Medulla oblongata (tissue), 1 donor: ENCODE results near the gene RELL2.
A peak's percentile ranks its signal among the peaks of the same experiment; 100 is the strongest.
"Not testable (repeated sequence)": the region's sequence is repeated elsewhere in the genome, so short reads cannot be mapped to it uniquely, and the experiment has no call there.

Source experiments
- DNase-seq: peaks from one replicate; pipeline ENCODE4 v3.0.0-alpha.2; 2015; ENCODE audit errors: extremely low spot score

Gene RELL2, protein sequence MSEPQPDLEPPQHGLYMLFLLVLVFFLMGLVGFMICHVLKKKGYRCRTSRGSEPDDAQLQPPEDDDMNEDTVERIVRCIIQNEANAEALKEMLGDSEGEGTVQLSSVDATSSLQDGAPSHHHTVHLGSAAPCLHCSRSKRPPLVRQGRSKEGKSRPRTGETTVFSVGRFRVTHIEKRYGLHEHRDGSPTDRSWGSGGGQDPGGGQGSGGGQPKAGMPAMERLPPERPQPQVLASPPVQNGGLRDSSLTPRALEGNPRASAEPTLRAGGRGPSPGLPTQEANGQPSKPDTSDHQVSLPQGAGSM

DNA sequence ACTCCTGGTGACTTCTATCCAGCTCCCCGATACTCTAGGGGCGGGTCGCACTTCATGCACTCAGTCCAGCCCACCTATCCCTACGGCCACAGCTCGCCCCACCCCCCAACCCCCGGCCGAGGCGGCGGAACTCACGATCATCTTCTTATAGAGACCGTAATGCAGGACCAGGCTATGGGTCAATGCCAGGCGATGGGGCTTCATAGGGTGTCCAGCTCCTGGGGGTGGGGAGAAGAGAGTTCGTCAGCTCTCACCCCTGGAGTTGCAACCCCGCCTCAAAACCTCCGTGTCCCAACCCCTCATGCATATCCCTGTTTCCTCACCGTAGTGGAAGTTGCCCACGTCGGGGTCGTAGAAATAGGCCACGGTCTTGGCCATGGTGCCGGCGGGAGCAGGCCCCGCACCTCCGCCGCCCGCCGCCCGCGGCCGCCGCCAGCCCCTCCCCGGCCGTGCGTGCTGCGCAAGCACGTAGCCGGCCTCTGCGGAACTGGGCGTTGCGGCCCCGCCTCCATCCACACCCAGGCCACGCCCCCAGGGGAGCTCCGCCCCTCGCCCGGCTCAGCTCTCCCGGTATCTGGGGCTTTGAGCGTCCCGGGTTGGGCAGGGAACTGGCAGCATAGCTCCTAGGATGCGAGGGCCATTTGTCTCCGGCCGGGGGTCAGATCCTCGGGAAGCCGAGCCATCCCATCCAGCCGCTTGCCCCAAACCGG, at the start of gene RELL2, which contains the start of gene HDAC3:
RELL2 (plus strand) TSS at position 585 of the 710 bp plus-strand sequence. CDS start 1,229 bp downstream, outside the sequence.
HDAC3 (minus strand) TSS at position 437 of the 710 bp plus-strand sequence; CDS start at position 378, 59 bp downstream.
- peak; percentile 95 for DNase-seq

- DNase-seq, result no peak
These were observed 46.7 kb upstream of the RELL2 start for GRCh38 chr5:141590127-141590526.

- DNase-seq, result no peak
These were observed 39.9 kb upstream of the RELL2 start for GRCh38 chr5:141596867-141597266.

DNA sequence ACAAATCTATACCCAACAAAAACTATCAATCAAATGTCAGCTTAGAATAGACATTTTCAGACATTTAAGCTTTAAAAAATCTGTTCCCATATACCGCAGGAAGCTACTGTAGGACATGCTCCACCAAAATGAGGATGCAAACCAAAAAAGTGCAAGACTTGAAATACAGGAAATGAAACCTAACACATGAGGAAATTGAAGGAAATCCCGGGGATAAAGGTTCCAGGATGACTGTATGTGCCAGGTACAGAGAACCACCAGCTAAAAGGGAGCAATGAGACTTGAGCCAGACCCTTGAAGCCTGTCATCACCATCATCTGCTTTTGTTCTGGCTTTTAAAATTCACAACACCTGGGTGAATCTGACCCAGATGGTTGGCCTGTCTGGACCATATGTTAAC, 39.4 kb upstream of the RELL2 start:
- no peak for DNase-seq

GRCh38 chr5:141597814-141598213, 39.0 kb upstream of the RELL2 start:
- no peak for DNase-seq

DNA sequence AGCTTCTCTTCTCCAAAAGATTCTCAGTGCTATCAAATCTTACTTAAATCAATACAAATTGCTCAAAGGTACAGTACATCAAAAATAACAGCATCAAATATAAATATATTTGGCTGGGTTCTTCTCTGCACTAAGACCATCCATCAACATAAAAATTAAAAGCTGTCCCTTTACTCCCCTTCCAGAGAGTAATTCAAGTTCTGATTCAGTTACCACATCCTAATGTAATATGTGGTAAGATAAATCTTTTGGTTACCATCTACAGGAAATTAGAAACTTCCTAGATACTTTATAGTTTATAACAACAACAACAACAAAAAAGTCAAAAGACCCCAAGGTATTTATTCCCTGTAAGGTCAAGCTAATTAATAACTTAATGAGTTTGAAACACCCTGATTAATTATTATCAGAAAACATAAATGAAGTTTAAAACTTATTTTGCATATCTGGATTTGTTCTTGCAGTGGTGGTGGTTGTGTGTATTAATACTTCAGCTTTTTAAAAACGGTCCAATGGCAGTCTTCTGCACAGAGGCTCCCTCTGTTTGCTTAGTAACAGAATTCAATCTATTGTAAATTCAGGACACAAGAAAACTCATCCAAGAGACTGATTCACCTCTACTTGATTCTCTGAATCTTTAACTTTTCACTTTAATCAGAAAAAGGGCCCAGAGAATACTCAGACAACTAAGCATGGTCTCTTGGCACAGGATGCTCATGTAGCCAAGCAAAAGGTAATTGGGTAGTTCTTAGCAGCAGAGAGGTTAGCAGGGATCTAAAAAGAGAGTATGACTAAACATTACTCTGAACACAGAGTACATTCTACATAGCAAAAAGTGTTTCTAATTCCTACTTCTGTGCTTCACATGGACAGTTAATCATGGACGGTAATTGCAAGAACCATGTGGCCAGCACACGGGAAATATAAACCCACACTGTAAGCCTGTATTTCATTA, 38.1 kb upstream of the RELL2 start:
- DNase-seq, result no peak

DNA sequence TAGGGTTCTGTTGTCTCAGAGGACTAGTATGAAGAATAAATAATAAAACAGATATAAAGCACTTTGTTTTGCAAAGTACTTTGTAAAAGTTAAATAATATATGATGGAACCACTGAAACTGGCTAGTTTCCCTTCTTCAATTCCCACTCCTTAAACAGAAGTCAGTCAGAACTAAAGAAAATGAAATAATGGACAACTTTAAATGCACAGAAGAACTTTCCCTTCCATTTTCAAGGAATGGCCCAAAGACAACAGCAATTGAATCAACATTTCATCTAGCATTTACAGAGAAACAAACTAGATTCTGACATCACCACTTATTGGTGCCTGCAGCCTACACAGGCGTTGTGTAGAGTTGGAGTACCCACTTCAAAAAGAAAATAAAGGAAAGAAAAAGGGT, 34.2 kb upstream of the RELL2 start:
- DNase-seq, result no peak

- no peak for DNase-seq
These were observed 32.7 kb upstream of the RELL2 start for GRCh38 chr5:141603923-141604717.

GRCh38 chr5:141605523-141606277, 31.1 kb upstream of the RELL2 start:
- DNase-seq, result peak; percentile 79

DNA sequence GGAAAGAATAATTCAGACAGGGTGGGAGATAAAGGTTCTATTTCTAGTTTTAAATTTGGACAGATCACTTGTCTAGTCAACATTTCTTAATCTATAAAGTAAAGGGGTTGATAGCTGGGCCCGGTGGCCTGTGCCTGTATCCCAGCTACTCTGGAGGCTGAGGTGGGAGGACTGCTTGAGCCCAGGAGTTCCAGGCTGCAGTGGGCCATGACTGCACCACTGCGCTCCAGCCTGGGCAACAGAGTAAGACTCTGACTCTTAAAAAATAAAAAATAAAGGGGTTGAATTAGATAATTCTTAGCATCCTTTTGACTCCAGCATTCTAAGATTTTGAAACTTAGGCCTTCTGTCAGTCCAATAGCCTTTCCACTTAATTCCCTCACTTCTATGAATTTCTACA, 28.8 kb upstream of the RELL2 start:
- no peak for DNase-seq

DNA sequence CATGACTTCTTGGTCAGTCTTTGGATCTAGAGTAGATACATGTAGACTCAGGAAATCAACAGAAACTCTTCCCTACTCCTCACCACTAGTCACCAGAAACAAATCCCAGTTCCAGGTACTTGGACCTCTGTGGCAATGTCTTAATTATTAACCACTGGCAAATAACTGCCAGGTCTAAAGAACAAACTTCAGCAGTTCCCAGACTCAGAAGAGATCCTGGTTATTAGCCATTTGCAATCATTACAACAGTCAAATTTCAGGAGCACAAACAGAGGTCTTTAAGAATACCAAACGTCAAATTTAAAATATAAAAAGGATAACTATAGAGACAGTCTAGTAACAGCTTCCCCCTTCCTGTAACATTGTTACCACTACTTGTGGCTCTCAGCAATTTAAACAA, 28.2 kb upstream of the RELL2 start:
- DNase-seq, result no peak

DNA sequence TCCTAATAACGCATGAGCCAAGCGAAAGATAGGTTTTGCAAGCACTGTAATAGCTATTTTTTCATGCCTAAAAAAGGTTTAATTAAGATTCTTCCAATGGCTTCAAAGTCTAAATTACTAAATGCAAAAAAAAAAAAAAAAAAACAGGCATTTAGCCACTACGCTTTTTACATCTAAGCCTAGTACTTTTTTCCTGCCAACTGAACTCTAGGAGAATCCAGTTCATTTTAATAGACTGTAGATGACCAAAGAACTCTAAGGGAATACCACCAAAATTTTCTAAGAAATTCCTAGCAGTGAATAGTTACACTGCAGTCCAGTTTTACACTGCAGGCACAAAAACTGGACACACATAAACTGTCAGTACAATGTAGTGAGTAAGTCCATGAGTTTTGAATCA, 27.8 kb upstream of the RELL2 start:
- no peak for DNase-seq

GRCh38 chr5:141609921-141610320, 26.9 kb upstream of the RELL2 start:
- DNase-seq, result not testable (repeated sequence)

DNA sequence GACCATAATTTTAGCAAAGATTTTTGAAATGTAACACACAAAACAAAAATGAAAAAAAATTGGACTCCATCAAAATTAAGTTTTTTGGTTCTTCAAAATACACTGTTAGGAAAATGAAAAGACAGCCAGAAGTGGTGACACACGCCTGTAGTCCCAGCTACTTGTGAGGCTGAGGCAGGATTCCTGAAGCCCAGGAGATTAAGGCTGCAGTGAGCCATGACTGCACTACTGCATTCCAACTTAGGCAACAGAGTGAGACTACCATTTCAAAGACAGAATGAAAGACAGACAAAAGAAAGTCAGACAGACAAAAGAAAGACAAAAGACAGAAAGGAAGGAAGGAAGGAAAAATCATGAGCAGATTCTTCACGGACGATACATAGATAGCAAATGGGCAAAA, 25.5 kb upstream of the RELL2 start:
- no peak for DNase-seq

DNA sequence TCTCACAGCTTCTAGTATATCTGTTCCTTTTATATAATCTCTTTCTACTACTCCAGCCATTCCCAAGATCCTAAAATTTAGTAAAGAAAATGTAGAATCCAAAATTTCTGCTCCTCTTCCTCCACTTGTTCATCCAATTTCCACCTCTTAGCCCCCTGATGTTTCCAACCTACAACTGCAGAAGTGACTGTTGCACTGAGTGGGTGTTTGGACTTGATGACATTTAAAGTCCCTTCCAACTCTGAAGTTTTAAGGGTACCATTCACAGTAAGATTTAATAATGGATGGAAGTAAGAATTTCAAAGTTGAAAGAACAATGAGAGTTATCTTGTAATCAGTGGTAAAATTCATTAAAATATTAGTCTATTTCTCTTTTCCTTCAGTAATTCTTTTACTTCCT, 23.5 kb upstream of the RELL2 start:
- no peak for DNase-seq

DNA sequence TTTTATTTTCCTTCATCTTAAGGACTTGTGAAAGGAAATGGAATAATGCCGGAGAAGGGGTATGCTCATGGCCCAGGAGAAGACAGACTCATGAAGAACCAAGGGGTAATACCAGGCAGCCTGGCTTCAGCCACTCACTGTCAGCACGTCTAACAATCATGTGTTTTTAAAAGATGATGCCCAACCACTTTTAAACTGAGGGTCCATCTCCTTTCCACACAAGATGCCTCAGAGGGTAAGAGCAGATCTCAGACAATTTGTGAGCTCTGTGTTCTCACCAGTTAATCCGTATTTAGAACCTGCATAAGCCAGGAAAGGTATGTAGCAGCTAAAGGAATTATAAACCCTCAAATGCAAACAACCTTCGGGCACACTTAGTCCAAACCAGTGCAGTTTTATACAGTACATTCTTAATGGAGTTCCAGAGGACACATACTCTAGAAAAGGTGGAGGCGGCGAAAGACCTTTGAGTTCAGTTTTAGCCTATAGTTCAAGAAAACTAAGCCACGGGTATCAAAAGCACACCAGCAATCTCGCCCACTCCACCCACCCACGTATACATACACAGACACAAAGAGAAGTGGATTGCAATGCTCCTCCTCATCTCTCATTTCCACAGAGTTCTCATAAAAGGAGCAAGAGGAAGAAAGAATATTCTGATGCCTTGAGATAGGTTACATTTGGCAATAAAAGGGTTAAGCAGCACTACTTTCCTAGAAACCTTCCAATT, 20.6 kb upstream of the RELL2 start:
- DNase-seq, result no peak

GRCh38 chr5:141617128-141617527, 19.7 kb upstream of the RELL2 start:
- no peak for DNase-seq

- no peak for DNase-seq
These were observed 19.1 kb upstream of the RELL2 start for GRCh38 chr5:141617682-141618029.

DNA sequence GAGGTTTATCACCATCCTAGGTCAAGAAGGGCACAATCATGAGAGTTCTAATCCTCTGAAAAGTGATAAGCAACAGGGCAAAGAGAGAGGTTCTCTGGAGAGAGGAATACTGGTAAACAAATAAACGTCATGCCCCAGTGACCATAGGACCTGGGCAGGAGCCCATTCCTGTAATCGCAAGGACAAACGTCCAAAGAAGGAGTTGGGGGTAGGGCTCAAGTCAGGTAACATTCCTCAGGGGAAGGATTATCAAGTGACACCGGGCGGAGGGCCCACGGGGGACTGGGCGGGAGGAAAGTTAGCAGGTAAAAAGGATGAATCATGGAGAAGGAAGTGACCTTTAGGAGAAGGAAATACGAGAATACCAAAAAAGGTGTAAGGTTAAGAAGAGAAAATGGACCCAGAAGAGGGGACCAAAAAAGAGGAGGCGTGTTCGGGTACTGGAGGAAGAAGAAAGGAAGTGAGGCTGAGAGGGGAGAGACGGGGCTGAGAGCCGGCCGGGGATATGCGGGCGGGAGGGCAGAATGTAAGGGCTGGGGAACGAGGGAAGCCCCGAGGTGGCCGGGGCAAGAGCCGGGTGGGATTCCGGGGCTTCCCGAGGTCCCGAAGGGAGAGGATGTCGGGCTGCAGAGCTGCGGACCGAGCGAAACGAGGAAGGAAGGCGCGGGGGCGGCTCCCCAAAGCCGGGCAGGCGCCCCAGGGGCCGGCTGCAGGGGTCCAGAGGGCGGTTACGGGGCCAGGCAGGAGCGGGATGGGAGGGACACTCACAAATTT, 18.6 kb upstream of the RELL2 start:
- DNase-seq, result peak; percentile 30
